HG03378 (cell line): ENCODE results near the gene KIFAP3.
A peak's percentile ranks its signal among the peaks of the same experiment; 100 is the strongest.
"Not testable (repeated sequence)": the region's sequence is repeated elsewhere in the genome, so short reads cannot be mapped to it uniquely, and the experiment has no call there.

Source experiments
- ATAC-seq: cut with Tn5 transposase; IDR thresholded peaks from one replicate; pipeline ENCODE4 v1.9.1; 2021; ENCODE audit warnings: mild to moderate bottlenecking, moderate library complexity; ENCODE audit not compliant: unreplicated experiment

KIFAP3 gene

GRCh38 chr1:169928438-169929209, 145.9 kb downstream of the KIFAP3 start:
- peak; percentile 80 for ATAC-seq

DNA sequence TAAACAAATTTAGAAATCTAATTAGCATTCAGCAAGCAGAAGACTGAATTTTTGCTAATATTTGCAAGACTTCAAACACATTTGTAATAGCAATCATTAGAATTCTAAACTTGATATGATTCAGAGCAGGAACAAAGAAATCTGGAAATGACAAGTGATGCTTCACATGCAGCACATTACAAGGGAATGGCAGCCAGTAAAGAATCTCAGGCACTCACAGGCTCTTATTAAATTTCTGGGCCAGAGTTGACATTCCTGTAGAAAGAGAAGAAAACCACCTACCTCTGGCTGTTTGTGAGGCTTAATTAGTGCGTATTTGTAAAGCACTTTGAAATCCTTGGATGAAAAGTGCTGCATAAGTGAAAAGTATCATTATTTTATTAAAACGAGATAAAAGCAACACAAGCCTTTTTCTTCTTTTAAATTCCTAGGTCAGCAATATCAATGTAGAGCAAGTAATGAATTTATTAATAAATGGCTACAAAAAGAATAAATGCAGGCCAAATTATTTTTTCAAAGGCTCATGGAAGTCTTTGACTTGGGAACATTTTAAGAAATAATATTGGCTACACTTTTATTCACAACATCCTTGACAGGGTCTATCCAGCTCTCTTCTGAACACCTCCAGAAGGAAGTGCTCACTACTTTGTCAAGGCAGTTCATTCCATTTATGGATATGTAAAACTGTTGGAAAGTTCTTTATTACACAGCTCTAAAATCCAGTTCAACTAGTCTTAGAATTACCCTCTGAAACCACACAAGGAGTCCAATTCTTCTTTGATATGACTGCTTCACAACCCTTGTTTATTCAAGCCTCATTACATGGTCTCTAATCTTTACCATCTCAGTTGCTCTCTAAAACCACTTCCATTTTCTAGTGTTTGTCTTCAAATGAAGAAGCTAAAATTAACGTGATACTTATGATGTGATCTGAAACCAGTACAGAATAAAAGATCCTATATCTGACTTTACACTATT, 148.7 kb downstream of the KIFAP3 start:
- ATAC-seq: peak; percentile 74

DNA sequence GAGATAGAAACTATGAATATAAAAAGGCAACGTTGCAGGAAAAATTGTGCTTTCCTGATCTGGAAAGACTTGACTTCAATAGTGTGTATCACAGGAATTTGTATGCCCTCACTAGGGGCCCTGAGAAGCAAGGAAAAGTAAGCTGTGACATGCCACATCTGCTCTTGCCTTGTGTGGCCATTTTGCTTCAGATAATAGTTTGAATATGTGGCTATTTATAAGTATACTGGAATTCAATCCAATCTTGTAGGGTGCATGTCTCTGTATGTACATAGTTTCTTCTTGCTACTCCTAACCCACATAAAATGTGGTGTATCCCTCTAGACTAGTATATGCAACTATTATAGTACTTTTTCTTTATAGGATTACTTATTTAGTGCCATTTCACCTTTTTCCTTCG, 149.7 kb downstream of the KIFAP3 start:
- ATAC-seq: no peak

- no peak for ATAC-seq
Measured at GRCh38 chr1:169924063-169924462, 150.4 kb downstream of the KIFAP3 start.

DNA sequence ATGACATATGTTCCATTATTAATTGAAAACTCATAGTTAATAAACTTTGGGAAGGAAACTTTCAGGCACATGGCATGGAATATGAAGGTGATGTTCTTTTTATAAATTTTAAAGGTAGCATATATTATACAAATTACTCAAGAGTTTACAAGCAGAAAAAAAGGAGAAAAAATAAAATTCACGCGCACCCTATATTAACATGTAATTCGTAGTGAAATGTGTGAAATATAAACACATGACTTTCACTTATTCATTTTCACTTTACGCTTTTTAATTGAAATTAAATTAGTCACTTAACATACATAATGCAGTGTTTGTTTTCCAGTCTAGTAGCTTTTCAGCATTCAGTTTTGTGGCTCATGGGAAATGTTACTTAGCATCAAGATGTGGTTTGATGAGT, 153.4 kb downstream of the KIFAP3 start:
- no peak for ATAC-seq

DNA sequence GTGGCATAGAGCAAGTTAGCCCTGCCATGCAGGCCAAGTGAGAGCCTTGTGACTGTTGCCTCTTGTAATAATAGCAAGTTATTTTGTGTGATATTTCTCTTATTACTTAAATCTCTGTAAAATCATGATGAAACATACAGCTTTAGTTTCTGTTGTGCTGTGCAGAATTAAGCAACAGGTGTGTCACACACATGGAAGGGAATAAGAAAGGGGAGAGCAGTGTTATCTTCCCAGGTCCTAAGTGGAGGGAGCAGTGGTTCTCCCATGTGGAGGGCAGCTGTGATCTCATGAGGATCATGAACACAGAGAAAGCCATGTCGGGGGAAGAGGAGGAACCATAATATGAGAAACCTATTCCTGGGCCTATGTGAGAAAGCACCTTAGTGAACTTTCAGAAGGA, 155.6 kb downstream of the KIFAP3 start:
- ATAC-seq: no peak

GRCh38 chr1:169918220-169918619, 156.3 kb downstream of the KIFAP3 start:
- not testable (repeated sequence) for ATAC-seq

DNA sequence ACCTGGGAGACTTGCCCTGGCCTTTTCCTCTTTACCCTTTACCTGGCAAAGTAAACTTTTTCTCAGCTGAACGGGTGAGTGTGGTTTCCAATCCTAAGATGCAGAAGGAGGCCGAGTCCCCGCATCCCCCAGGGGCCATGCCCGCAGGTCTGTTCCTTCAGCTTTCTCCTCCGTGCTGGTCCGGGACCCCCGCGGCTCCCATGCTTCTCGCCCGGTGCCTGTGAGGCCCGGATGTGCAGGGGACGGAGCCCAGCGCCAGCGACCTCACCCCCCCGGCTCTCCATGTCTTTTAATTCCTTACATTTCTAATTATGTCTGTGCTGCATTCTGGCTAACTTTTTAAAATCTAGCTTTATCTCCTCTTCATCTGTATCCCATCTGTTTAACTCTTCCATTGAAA, 159.3 kb downstream of the KIFAP3 start:
- ATAC-seq: no peak

- ATAC-seq: no peak
Measured at GRCh38 chr1:169914531-169914930, 160.0 kb downstream of the KIFAP3 start.

DNA sequence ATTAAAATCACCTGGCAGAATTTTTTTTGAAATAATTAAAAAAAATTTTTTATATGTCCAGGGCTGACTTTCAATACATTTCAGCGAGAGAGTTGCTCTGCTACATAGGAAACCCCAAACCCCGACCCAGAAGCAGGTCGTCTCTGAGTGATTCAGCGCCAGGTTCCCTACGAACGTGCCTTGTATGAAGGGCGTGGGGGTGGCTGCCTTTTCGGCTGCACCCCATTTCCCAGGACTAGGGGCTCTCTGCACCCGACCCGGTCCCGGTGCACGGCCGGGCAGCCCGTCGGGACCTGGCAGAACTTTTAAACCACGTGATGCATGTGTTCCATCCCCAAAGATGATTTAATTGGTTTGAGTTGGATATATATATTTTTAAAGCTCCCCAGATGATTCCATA, 165.0 kb downstream of the KIFAP3 start:
- ATAC-seq: no peak

GRCh38 chr1:169906938-169907337, 167.6 kb downstream of the KIFAP3 start:
- no peak for ATAC-seq

DNA sequence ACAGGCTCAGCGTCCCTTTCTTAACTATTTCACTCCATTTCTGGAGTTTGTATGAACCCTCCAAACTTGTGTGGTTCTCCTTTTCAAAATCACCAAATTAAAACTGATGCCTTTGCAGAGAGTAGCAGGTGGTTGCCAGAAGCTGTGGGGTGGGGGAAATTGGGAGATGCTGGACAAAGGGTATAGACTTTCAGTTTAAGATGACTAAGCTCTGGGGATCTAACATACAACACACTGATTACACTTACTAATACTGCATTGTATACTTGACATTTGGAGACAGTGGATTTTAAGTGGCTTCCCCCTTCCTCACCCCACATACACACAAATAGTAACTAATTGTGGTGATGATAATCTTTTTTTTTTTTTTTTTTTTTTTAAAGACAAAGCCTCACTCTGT, 169.7 kb downstream of the KIFAP3 start:
- no peak for ATAC-seq

DNA sequence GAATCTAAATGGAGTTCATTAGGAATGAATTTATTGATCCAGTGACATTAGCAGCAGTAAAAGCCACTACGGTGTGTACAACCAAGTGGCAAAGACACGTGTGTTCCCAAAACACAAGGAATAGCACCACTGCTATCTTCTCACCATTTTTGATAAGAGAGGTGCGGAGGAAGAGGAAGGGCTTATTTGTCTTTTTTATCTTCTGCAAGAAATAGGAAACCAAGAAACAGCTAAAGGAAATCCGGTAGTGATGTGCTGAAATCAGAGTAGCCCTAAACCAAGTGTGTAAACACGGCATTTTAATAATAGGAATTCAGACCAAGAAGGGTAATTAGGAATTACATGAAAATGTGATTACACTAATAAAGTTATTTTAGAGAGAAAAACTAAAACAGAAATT, 171.7 kb downstream of the KIFAP3 start:
- no peak for ATAC-seq

- no peak for ATAC-seq
Measured at GRCh38 chr1:169901115-169901514, 173.4 kb downstream of the KIFAP3 start.

DNA sequence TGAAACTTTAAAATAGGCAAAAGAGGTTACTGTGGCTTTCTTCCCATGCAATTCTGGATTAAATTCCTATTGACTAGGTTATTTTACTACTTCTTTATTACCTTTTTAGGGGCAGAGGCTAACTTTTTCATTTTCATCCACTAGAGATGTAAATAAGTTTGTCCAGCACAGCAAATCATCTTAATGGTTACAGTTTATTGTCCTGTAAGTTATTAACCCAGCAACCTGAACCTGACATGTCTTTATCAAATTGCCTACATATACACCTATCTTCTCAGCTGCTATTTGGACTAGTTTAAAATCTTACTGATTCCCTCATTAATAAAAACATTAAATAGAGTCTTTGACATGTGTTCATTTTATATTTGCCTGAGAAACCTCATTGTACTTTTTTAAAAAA, 173.9 kb downstream of the KIFAP3 start:
- ATAC-seq: no peak

GRCh38 chr1:169899519-169900217, 174.8 kb downstream of the KIFAP3 start:
- ATAC-seq: no peak

DNA sequence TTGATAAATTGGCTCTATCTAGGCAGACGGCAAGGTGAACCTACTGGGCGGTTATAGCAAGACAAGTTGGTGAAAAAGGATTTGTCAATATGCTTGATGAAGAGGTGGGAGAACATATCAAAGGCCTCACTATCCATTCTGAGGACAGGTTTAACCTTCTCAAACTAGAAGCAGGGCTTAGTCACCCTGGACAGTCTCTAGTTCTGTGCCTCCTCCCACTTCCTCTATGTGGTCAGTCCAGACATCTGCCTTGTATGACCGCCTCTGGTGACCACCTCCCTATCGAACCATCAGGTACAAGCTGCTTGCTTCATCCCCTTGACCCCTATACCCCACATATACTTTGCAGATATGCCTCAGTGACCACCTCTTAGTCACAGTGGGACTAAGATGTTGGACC, 178.5 kb downstream of the KIFAP3 start:
- no peak for ATAC-seq

- no peak for ATAC-seq
Measured at GRCh38 chr1:169894424-169895145, 179.9 kb downstream of the KIFAP3 start.

- peak; percentile 85 for ATAC-seq
Measured at GRCh38 chr1:169893645-169894423, 180.7 kb downstream of the KIFAP3 start, which contains the start of gene SCYL3. TSS of gene SCYL3 (minus strand) at chr1:169893896. CDS start at chr1:169888840, 5,056 bp downstream.
